Liver (tissue), 9 donors: ENCODE results near the gene LSM14B. TPM values are rescaled to one million over a fixed set of nuclear protein-coding genes. Genes with fewer than 3 reads are reported as not detected.

Source experiments
- DNase-seq: peaks from one replicate; pipeline ENCODE4 v3.0.0-alpha.2; 2017; ENCODE audit warnings: low spot score
- H3K27ac ChIP-seq, 2 donors: one replicate each; pipeline ENCODE4 v1.7.0; 2013; ENCODE audit warnings: inconsistent platforms in 2 of 2, low read length in 2 of 2, control low read depth in 1 of 2, low read depth in 1 of 2, mild to moderate bottlenecking in 1 of 2
- H3K27me3 ChIP-seq, 4 donors: one replicate each; pipeline versions ENCODE4 v1.6.1 to v1.7.0; 2013; ENCODE audit warnings: low read length in 3 of 4, inconsistent platforms in 1 of 4, mild to moderate bottlenecking in 1 of 4, moderate library complexity in 1 of 4; ENCODE audit not compliant: control insufficient read depth in 4 of 4, insufficient read depth in 4 of 4
- H3K36me3 ChIP-seq, 4 donors: one replicate each; pipeline versions ENCODE4 v1.6.1 to v1.7.0; 2013; ENCODE audit warnings: low read length in 3 of 4, mild to moderate bottlenecking in 3 of 4, low read depth in 1 of 4, moderate library complexity in 1 of 4; ENCODE audit not compliant: control insufficient read depth in 4 of 4, insufficient read depth in 3 of 4
- H3K4me1 ChIP-seq, 4 donors: one replicate each; pipeline versions ENCODE4 v1.6.1 to v1.7.0; 2013; ENCODE audit warnings: low read length in 3 of 4, mild to moderate bottlenecking in 3 of 4, moderate library complexity in 1 of 4; ENCODE audit not compliant: control insufficient read depth in 4 of 4, insufficient read depth in 4 of 4
- H3K4me3 ChIP-seq, 3 donors: one replicate each; pipeline versions ENCODE4 v1.6.1 to v1.7.0; 2013; ENCODE audit warnings: low read length in 3 of 3, control low read depth in 1 of 3, low read depth in 1 of 3, mild to moderate bottlenecking in 1 of 3
- H3K9ac ChIP-seq, 2 donors: one replicate each; pipeline ENCODE4 v1.7.0; 2013; ENCODE audit warnings: low read length in 2 of 2, mild to moderate bottlenecking in 2 of 2, moderate library complexity in 2 of 2, control low read depth in 1 of 2, low read depth in 1 of 2
- H3K9me3 ChIP-seq, 4 donors: one replicate each; pipeline versions ENCODE4 v1.6.1 to v1.7.0; 2013; ENCODE audit warnings: low read length in 3 of 4; ENCODE audit not compliant: control insufficient read depth in 4 of 4
- EGR1 ChIP-seq, 2 donors: IDR thresholded peaks; 2 replicates each; pipeline ENCODE4 v1.6.1; 2016 to 2018; ENCODE audit warnings: antibody characterized with exemption in 2 of 2, low read depth in 2 of 2
- FOXA1 ChIP-seq: IDR thresholded peaks from 2 replicates; pipeline ENCODE4 v1.6.1; 2016; ENCODE audit warnings: antibody characterized with exemption
- FOXA2 ChIP-seq: IDR thresholded peaks from 2 replicates; pipeline ENCODE4 v1.6.1; 2016; ENCODE audit warnings: antibody characterized with exemption
- GABPA ChIP-seq, 2 donors: IDR thresholded peaks in 1 of 2; conservative IDR thresholded peaks in 1 of 2; 2 replicates each; pipeline ENCODE4 v1.6.1; 2016; ENCODE audit warnings: antibody characterized with exemption in 2 of 2, mild to moderate bottlenecking in 1 of 2, moderate library complexity in 1 of 2
- HNF4A ChIP-seq, 2 donors: conservative IDR thresholded peaks; 2 replicates each; pipeline ENCODE4 v1.6.1; 2016; ENCODE audit warnings: antibody characterized with exemption in 2 of 2, mild to moderate bottlenecking in 2 of 2
- HNF4G ChIP-seq: IDR thresholded peaks from 2 replicates; pipeline ENCODE4 v1.6.1; 2016; ENCODE audit warnings: antibody characterized with exemption
- JUND ChIP-seq, 2 donors: IDR thresholded peaks; 2 replicates each; pipeline ENCODE4 v1.6.1; 2016; ENCODE audit warnings: antibody characterized with exemption in 2 of 2
- NR2F2 ChIP-seq: IDR thresholded peaks from 2 replicates; pipeline ENCODE4 v1.6.1; 2016; ENCODE audit warnings: antibody characterized with exemption
- RAD21 ChIP-seq, 2 donors: IDR thresholded peaks; 2 replicates each; pipeline ENCODE4 v1.6.1; 2016; ENCODE audit warnings: antibody characterized with exemption in 2 of 2, mild to moderate bottlenecking in 2 of 2
- RXRA ChIP-seq, 2 donors: IDR thresholded peaks; 2 replicates each; pipeline ENCODE4 v1.6.1; 2017 to 2018; ENCODE audit warnings: antibody characterized with exemption in 2 of 2, mild to moderate bottlenecking in 1 of 2
- SP1 ChIP-seq: IDR thresholded peaks from 2 replicates; pipeline ENCODE4 v1.6.1; 2018; ENCODE audit warnings: antibody characterized with exemption, mild to moderate bottlenecking
- TAF1 ChIP-seq: conservative IDR thresholded peaks from 2 replicates; pipeline ENCODE4 v1.6.1; 2016; ENCODE audit warnings: antibody characterized with exemption, mild to moderate bottlenecking
- YY1 ChIP-seq: IDR thresholded peaks from 2 replicates; pipeline ENCODE4 v1.6.1; 2016; ENCODE audit warnings: antibody characterized with exemption, mild to moderate bottlenecking
- WGBS: extraction: QIAGEN DNeasy Blood & Tissue Kit; methylation state at CpG from one replicate; pipeline ENCODE4 v1.1.7; 2013; 5-methylcytosine and 5-hydroxymethylcytosine counted together
- polyA plus RNA-seq, 2 donors: library from polyadenylated mRNA; stranded (reverse) in 1 of 2; unstranded in 1 of 2; fragments of 200-250 nt in 1 of 2; fragments of >200 nt in 1 of 2; fragmentation: Nextera tagmentation in 1 of 2; extraction: Ambion mirVana in 1 of 2; gene quantifications; one replicate each; pipeline versions ENCODE4 v1.2.1 to v1.2.3, GENCODE V29; 2013 to 2015
- total RNA-seq, 2 donors: library from RNA; depleted of rRNA; stranded (reverse); fragments of >200 nt; gene quantifications; one replicate each; pipeline ENCODE4 v1.2.3, GENCODE V29; 2014
- TF ChIP-seq, protein P1 (sequence below): IDR thresholded peaks from 2 replicates; pipeline ENCODE4 v1.6.1; 2016; ENCODE audit warnings: antibody characterized with exemption
- TF ChIP-seq, protein P2 (sequence below): IDR thresholded peaks from 2 replicates; pipeline ENCODE4 v1.6.1; 2016; ENCODE audit warnings: antibody characterized with exemption, mild to moderate bottlenecking
- TF ChIP-seq, protein P3 (sequence below): fragments of 150-350 bp; IDR thresholded peaks from 2 replicates; pipeline ENCODE4 v1.5.1; 2017; ENCODE audit warnings: improper control_type of control experiment, low read depth, low read length; ENCODE audit not compliant: missing input control
- TF ChIP-seq, protein P4 (sequence below): IDR thresholded peaks from 2 replicates; pipeline ENCODE4 v1.6.1; 2016; ENCODE audit warnings: antibody characterized with exemption
- TF ChIP-seq, protein P5 (sequence below): IDR thresholded peaks from 2 replicates; pipeline ENCODE4 v1.6.1; 2016; ENCODE audit warnings: antibody characterized with exemption
- donor health status: healthy.
- donor health status: healthy.
- donor health status: healthy.
- donor health status: healthy.
- donor health status: healthy.

The LSM14B gene
- total and polyA plus RNA-seq, 4 donors, result 0.99 to 15.9 (median 13.3) TPM

DNA sequence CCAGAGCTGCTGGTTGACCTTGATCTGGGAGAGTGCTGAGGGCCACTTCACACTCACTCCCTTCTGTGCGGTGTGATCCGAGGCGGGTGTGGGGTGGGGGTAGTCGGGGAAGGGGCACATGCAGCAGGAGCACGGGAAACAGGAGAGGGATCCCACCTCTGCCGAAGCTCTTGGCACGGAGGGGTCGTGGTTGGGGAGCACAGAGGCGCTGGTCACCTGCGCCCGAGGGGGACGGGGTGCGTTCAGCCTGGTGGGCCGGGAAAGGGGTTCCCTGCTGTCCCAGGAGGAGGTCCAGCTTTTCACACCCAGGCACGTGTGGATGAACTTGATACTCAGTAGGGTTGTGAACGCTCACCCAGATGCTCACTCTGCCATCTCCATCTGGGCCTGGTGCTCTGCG lies 38.6 kb downstream of the LSM14B start:
- 94% methylated on average over 17 of the region's 17 CpGs for WGBS

More for the DNA sequence above, 38.6 kb downstream of the LSM14B start:
- DNase-seq, result no peak
- TF ChIP-seq SP1 (no peak), RXRA (IDR thresholded peaks at IDR 0.05) (no peak), JUND (IDR thresholded peaks at IDR 0.05) (no peak), HNF4G (no peak), TAF1 (no peak), FOXA2 (no peak), NR2F2 (no peak), EGR1 (IDR thresholded peaks at IDR 0.05; ENCODE audit: low read depth in 2 of 2) (no peak), FOXA1 (no peak), RAD21 (IDR thresholded peaks at IDR 0.05) (no peak), YY1 (no peak), GABPA (IDR thresholded peaks at IDR 0.05 in 1 of 2, conservative IDR thresholded peaks at IDR 0.05 in 1 of 2) (no peak), HNF4A (conservative IDR thresholded peaks at IDR 0.05) (no peak)
- TF ChIP-seq, protein P1, sequence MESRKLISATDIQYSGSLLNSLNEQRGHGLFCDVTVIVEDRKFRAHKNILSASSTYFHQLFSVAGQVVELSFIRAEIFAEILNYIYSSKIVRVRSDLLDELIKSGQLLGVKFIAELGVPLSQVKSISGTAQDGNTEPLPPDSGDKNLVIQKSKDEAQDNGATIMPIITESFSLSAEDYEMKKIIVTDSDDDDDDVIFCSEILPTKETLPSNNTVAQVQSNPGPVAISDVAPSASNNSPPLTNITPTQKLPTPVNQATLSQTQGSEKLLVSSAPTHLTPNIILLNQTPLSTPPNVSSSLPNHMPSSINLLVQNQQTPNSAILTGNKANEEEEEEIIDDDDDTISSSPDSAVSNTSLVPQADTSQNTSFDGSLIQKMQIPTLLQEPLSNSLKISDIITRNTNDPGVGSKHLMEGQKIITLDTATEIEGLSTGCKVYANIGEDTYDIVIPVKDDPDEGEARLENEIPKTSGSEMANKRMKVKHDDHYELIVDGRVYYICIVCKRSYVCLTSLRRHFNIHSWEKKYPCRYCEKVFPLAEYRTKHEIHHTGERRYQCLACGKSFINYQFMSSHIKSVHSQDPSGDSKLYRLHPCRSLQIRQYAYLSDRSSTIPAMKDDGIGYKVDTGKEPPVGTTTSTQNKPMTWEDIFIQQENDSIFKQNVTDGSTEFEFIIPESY, result no peak
- TF ChIP-seq, protein P2, sequence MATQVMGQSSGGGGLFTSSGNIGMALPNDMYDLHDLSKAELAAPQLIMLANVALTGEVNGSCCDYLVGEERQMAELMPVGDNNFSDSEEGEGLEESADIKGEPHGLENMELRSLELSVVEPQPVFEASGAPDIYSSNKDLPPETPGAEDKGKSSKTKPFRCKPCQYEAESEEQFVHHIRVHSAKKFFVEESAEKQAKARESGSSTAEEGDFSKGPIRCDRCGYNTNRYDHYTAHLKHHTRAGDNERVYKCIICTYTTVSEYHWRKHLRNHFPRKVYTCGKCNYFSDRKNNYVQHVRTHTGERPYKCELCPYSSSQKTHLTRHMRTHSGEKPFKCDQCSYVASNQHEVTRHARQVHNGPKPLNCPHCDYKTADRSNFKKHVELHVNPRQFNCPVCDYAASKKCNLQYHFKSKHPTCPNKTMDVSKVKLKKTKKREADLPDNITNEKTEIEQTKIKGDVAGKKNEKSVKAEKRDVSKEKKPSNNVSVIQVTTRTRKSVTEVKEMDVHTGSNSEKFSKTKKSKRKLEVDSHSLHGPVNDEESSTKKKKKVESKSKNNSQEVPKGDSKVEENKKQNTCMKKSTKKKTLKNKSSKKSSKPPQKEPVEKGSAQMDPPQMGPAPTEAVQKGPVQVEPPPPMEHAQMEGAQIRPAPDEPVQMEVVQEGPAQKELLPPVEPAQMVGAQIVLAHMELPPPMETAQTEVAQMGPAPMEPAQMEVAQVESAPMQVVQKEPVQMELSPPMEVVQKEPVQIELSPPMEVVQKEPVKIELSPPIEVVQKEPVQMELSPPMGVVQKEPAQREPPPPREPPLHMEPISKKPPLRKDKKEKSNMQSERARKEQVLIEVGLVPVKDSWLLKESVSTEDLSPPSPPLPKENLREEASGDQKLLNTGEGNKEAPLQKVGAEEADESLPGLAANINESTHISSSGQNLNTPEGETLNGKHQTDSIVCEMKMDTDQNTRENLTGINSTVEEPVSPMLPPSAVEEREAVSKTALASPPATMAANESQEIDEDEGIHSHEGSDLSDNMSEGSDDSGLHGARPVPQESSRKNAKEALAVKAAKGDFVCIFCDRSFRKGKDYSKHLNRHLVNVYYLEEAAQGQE, result no peak
- TF ChIP-seq, protein P3, sequence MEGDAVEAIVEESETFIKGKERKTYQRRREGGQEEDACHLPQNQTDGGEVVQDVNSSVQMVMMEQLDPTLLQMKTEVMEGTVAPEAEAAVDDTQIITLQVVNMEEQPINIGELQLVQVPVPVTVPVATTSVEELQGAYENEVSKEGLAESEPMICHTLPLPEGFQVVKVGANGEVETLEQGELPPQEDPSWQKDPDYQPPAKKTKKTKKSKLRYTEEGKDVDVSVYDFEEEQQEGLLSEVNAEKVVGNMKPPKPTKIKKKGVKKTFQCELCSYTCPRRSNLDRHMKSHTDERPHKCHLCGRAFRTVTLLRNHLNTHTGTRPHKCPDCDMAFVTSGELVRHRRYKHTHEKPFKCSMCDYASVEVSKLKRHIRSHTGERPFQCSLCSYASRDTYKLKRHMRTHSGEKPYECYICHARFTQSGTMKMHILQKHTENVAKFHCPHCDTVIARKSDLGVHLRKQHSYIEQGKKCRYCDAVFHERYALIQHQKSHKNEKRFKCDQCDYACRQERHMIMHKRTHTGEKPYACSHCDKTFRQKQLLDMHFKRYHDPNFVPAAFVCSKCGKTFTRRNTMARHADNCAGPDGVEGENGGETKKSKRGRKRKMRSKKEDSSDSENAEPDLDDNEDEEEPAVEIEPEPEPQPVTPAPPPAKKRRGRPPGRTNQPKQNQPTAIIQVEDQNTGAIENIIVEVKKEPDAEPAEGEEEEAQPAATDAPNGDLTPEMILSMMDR, result no peak
- TF ChIP-seq, protein P4, sequence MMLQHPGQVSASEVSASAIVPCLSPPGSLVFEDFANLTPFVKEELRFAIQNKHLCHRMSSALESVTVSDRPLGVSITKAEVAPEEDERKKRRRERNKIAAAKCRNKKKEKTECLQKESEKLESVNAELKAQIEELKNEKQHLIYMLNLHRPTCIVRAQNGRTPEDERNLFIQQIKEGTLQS, result no peak
- TF ChIP-seq, protein P5, sequence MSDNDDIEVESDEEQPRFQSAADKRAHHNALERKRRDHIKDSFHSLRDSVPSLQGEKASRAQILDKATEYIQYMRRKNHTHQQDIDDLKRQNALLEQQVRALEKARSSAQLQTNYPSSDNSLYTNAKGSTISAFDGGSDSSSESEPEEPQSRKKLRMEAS, result no peak
- Histone ChIP-seq H3K9ac (no peak overlapping the region), H3K27ac (peak overlapping the region in 1 of 2 donors; percentile 19), H3K27me3 (no peaks in the 10 kb centered on the region), H3K4me3 (no peak overlapping the region), H3K36me3 (peaks cover 15 to 47% (median 22%) of the 10 kb centered on the region in 4 donors), H3K4me1 (peaks cover 4 to 21% (median 13%) of the 10 kb centered on the region in 4 donors), H3K9me3 (no peaks in the 10 kb centered on the region)
